ENCODE measurements around the gene CRB1. TPM values are rescaled to one million over a fixed set of nuclear protein-coding genes. Genes with fewer than 3 reads are reported as not detected.

The CRB1 gene
- polyA plus RNA-seq, 1 donor (not counting 4 experiments of a cell fraction or from before 2014, with no cell fraction given) = 0.04 TPM

DNA sequence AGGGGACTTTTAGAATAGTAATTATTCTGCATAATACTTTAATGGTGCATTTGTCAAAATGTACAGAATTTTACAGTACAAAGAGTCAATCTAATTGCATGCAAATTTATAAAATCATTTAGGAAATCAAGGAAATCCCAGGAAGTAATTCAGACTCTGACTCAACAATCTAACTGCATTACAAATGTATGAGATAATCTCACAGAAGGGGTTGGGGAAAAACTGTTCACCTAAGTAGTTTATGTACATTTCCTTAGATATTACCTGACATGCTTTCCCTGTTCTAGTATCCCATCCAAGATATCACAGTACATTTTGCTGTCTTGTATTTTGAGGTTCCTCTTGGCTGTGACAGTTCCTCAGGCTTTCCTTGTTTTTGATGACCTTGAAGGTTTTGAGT lies 4.7 kb downstream of the CRB1 start:
- H3K4me3 ChIP-seq (ENCODE audit: control insufficient read depth in 2 of 3, extremely low read depth in 1 of 3, insufficient read depth in 2 of 3, low read depth in 1 of 3, low read length in 3 of 3) = no peak overlapping the region
- dilution Hi-C loops (cut with MboI; ENCODE audit: extremely low pct_ligation_motif_present, low sequenced_read_pairs) = no loop called here
- H3K4me1 ChIP-seq (ENCODE audit: control insufficient read depth, extremely low read depth, insufficient read depth, low read length) = no peaks in the 10 kb centered on the region
- no peaks in the 10 kb centered on the region for H3K36me3 ChIP-seq (ENCODE audit: control insufficient read depth in 2 of 2, extremely low read depth in 1 of 2, insufficient read depth in 2 of 2, low read length in 2 of 2)
- no peak overlapping the region for H3K9ac ChIP-seq (ENCODE audit: control insufficient read depth, extremely low read depth, insufficient read depth, low read length)
- no peaks in the 10 kb centered on the region for H4K20me1 ChIP-seq (ENCODE audit: control insufficient read depth, extremely low read depth, insufficient read depth, low read length)
- DNase-seq (ENCODE audit: low read depth, low spot score) (no peak), FAIRE-seq (no peak)
- no peak overlapping the region for H3K4me2 ChIP-seq (ENCODE audit: control insufficient read depth, extremely low read depth, insufficient read depth, low read depth, low read length)
- no peak overlapping the region for H2AFZ ChIP-seq (ENCODE audit: control insufficient read depth, low read length)
- H3K27ac ChIP-seq (ENCODE audit: control insufficient read depth, insufficient read depth, low read length) = no peak overlapping the region
- TF ChIP-seq EZH2 (IDR thresholded peaks at IDR 0.05; ENCODE audit: low read length) = no peak
- TF ChIP-seq, protein P1, sequence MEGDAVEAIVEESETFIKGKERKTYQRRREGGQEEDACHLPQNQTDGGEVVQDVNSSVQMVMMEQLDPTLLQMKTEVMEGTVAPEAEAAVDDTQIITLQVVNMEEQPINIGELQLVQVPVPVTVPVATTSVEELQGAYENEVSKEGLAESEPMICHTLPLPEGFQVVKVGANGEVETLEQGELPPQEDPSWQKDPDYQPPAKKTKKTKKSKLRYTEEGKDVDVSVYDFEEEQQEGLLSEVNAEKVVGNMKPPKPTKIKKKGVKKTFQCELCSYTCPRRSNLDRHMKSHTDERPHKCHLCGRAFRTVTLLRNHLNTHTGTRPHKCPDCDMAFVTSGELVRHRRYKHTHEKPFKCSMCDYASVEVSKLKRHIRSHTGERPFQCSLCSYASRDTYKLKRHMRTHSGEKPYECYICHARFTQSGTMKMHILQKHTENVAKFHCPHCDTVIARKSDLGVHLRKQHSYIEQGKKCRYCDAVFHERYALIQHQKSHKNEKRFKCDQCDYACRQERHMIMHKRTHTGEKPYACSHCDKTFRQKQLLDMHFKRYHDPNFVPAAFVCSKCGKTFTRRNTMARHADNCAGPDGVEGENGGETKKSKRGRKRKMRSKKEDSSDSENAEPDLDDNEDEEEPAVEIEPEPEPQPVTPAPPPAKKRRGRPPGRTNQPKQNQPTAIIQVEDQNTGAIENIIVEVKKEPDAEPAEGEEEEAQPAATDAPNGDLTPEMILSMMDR (optimal IDR thresholded peaks at IDR 0.05 in 1 of 3, IDR thresholded peaks at IDR 0.05 in 1 of 3, conservative IDR thresholded peaks at IDR 0.05 in 1 of 3; ENCODE audit: extremely low read depth in 1 of 3, insufficient read depth in 2 of 3, low read length in 3 of 3) = no peak
- H3K9me3 ChIP-seq (ENCODE audit: control insufficient read depth, low read depth, low read length) = no peaks in the 10 kb centered on the region
- H3K27me3 ChIP-seq (ENCODE audit: control insufficient read depth, extremely low read depth, insufficient read depth, low read length) = no peaks in the 10 kb centered on the region
- no peaks in the 10 kb centered on the region for H3K79me2 ChIP-seq (ENCODE audit: control insufficient read depth, insufficient read depth, low read length)
- no peaks in the 10 kb centered on the region for H3K9me1 ChIP-seq (ENCODE audit: control insufficient read depth, extremely low read depth, insufficient read depth, low read length)

DNA sequence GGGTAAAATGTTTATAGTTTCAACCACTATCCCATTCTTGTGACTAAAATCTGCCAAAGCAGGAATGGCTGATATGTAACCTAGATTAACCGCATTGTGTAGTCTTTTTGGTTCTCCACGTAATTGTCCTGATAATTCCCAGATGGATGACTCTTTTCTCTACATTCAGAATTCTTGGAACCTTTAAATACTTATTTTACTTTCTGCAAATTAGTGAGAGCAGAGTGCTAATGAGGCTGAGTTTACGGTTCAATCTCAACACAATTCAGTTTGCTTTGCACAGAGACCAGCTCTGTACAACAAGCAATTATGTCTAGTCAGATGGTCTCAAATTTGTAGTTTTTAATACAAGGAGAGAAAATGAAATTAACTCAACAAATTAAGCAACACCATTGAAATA lies 9.1 kb downstream of the CRB1 start:
- no peak for FAIRE-seq
- H3K4me2 ChIP-seq (ENCODE audit: control insufficient read depth, extremely low read depth, insufficient read depth, low read depth, low read length) = no peak overlapping the region

More for the DNA sequence above, 9.1 kb downstream of the CRB1 start:
- H3K27me3 ChIP-seq (ENCODE audit: control insufficient read depth, extremely low read depth, insufficient read depth, low read length) = no peaks in the 10 kb centered on the region
- dilution Hi-C loops (cut with MboI; ENCODE audit: extremely low pct_ligation_motif_present, low sequenced_read_pairs) = no loop called here
- no peak for TF ChIP-seq EZH2 (IDR thresholded peaks at IDR 0.05; ENCODE audit: low read length)
- TF ChIP-seq, protein P1 (optimal IDR thresholded peaks at IDR 0.05 in 1 of 3, IDR thresholded peaks at IDR 0.05 in 1 of 3, conservative IDR thresholded peaks at IDR 0.05 in 1 of 3; ENCODE audit: extremely low read depth in 1 of 3, insufficient read depth in 2 of 3, low read length in 3 of 3) = no peak
- DNase-seq (ENCODE audit: low read depth, low spot score) = no peak
- no peaks in the 10 kb centered on the region for H3K36me3 ChIP-seq (ENCODE audit: control insufficient read depth in 2 of 2, extremely low read depth in 1 of 2, insufficient read depth in 2 of 2, low read length in 2 of 2)
- H3K9me1 ChIP-seq (ENCODE audit: control insufficient read depth, extremely low read depth, insufficient read depth, low read length) = no peaks in the 10 kb centered on the region
- no peaks in the 10 kb centered on the region for H3K9me3 ChIP-seq (ENCODE audit: control insufficient read depth, low read depth, low read length)
- no peak overlapping the region for H2AFZ ChIP-seq (ENCODE audit: control insufficient read depth, low read length)
- H4K20me1 ChIP-seq (ENCODE audit: control insufficient read depth, extremely low read depth, insufficient read depth, low read length) = no peaks in the 10 kb centered on the region
- no peak overlapping the region for H3K27ac ChIP-seq (ENCODE audit: control insufficient read depth, insufficient read depth, low read length)
- no peaks in the 10 kb centered on the region for H3K4me1 ChIP-seq (ENCODE audit: control insufficient read depth, extremely low read depth, insufficient read depth, low read length)
- H3K9ac ChIP-seq (ENCODE audit: control insufficient read depth, extremely low read depth, insufficient read depth, low read length) = no peak overlapping the region
- H3K4me3 ChIP-seq (ENCODE audit: control insufficient read depth in 2 of 3, extremely low read depth in 1 of 3, insufficient read depth in 2 of 3, low read depth in 1 of 3, low read length in 3 of 3) = no peak overlapping the region
- no peaks in the 10 kb centered on the region for H3K79me2 ChIP-seq (ENCODE audit: control insufficient read depth, insufficient read depth, low read length)

Measured in keratinocyte (primary cell).